ENCODE data around the gene CYP46A1.
"Not testable (repeated sequence)": the region's sequence is repeated elsewhere in the genome, so short reads cannot be mapped to it uniquely, and the experiment has no call there.

The CYP46A1 gene

DNA sequence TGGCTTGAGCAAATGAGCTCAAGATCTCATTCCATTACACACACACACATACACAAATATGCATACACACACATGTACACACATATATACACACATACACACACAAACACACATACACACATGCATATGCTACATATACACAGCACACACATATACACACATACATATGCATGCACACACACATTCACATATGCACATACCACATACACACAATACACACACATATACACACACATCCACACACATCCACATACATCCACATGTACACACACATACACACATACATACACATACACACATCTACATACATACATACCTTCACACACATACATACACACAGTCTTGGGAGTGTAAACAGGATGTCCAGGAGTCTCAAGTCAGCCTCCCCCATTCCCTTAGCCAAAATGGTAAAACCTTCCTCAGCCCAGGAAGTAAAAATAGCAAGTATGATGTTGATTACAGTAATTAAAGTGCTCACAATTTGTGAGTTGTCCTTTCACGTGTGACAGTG, 26.4 kb upstream of the CYP46A1 start:
- DNase-seq (ENCODE audit: low read depth), result no peak

DNA sequence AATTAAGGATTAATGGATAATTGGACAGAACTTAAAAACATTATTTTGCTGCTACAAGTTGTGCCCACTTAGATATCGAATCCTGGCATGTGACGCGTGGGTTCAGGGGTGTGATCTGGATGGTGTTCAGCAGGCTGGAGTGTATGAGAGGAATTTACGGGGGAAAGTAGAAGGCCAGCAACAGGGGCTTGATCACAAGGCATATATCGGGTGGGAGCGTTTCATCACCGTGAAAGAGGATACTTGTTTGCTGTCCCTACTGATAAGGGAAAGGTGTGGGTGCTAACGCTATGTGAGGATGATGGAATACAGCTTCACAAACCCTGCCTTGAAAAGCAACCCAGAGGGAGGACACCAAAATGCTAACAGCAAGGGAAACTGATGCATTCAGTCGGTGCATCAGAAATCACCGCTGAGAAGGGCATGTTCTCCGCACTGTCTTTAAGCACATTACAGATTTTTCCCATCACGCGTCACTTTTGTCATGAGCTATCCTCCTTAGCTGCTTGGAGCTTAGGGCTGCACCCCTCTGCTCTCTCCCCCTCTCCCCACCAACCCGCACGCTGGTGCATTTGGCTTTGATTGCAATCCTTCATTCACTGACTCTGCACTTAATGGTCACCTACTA, 25.8 kb upstream of the CYP46A1 start:
- DNase-seq (ENCODE audit: low read depth), result no peak

DNA sequence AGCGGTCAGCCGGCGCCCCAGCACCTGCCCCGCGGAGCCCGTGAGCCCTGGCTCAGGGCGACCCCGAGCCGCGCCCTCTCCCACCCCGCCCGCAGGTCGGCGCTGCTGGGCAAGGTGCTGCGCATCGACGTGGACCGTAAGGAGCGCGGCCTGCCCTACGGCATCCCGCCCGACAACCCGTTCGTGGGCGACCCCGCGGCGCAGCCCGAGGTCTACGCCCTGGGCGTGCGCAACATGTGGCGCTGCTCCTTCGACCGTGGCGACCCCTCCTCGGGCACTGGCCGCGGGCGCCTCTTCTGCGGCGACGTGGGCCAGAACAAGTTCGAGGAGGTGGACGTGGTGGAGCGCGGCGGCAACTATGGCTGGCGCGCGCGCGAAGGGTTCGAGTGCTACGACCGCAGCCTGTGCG, 24.8 kb upstream of the CYP46A1 start:
- no peak for DNase-seq (ENCODE audit: low read depth)

DNA sequence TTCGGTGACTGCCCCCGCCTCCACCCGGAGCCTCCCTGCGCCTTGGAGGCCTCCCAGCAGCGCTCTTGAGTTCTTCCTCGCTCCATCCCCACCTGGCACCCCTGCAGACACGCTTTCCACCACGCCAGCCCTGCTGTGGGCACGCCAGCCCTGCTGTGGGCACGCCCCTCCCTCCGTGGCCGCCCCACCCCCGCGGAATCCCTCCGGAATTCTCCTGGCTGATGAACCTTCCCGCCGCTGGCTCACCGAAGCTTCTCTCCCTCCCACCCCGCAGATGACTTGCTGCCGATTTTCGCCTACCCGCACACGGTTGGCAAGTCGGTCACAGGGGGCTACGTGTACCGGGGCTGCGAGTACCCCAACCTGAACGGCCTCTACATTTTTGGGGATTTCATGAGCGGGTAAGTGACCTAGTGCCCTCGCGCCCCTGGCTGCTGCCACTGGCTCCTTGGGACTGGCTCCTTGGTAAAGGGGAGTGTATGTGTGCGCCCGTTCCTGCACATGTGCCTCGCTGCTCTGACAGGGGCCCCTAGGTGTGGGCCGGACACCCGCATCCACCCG, 24.0 kb upstream of the CYP46A1 start:
- peak; percentile 42 for DNase-seq (ENCODE audit: low read depth)

DNA sequence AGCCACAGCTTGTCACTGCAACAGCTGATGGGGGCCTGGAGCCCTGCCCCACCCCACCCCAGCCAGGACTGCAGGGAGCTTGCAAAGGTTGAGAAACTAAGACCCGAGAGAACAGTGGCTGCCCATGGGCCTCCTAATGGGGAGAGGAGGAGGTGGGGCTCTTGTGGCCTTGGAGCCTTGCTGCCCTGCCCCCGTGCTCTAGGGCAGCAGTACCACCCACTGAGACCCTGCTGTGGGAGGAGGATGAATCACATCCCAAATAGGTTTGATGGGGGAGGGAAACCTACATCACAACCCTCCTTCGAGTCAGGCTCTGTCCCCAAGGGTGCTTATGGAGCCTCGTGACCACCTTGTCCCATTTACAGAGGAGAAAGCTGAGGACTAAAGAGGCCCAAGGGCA, 23.3 kb upstream of the CYP46A1 start:
- DNase-seq (ENCODE audit: low read depth), result no peak

DNA sequence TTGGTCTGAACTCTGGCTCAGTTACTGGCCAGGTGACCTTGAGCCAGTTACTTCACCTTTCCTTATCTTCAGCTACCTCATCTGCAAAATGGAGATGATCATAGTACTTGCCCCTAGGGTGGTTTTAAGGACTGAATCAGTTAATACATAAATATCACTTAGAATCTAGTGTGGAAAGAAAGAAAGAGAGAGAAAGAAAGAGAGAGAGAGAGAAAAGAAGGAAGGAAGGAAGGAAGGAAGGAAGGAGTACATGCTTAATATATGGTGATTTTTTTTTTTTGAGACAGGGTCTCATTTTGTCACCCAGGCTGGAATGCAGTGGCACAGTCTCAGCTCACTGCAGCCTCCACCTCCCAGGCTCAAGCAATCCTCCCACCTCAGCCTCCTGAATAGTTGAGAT, 22.9 kb upstream of the CYP46A1 start:
- DNase-seq (ENCODE audit: low read depth), result not testable (repeated sequence)

DNA sequence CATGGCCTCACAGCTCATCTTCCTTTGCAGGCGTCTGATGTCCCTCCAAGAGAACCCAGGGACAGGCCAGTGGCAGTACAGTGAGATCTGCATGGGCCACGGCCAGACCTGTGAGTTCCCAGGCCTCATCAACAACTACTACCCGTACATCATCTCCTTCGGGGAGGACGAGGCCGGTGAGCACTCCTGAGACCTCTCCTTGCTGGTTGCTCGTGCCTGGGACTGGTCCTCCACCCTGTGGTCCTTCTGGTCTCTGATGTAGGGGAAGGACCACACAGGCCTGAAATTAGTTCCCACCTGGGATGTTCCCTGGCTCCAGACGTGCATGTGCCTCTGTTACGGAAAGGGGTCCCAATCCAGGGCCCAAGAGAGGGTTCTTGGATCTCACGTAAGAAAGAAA, 21.3 kb upstream of the CYP46A1 start:
- DNase-seq (ENCODE audit: low read depth), result no peak

DNA sequence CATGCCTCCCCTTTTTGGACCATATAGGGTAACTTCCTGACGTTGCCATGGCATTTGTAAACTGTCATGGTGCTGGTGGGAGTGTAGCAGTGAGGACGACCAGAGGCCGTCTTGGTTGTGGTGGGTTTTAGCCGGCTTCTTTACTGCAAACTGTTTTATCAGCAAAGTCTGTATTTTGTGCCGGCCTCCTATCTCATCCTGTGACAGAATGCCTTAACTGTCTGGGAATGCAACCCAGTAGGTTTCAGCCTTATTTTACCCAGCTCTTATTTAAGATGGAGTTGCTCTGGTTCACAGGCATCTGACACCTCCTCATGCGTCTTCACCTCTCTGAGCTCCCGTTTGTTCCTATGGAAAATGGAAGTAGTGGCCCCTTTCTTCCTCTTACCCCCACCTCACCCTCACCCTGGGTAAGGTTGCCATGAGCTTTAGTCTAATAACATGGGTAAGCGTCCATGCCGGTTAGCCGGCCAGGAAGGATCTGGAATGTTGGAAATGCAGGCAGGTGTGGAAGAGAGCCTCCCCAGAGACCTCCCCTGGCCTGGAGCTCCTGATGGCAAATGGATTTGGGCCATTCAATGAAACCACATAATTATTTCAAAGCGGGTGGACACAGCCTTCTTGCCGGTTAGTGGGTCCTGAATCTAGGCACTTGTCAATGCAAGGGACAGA, 20.6 kb upstream of the CYP46A1 start:
- DNase-seq (ENCODE audit: low read depth), result no peak

DNA sequence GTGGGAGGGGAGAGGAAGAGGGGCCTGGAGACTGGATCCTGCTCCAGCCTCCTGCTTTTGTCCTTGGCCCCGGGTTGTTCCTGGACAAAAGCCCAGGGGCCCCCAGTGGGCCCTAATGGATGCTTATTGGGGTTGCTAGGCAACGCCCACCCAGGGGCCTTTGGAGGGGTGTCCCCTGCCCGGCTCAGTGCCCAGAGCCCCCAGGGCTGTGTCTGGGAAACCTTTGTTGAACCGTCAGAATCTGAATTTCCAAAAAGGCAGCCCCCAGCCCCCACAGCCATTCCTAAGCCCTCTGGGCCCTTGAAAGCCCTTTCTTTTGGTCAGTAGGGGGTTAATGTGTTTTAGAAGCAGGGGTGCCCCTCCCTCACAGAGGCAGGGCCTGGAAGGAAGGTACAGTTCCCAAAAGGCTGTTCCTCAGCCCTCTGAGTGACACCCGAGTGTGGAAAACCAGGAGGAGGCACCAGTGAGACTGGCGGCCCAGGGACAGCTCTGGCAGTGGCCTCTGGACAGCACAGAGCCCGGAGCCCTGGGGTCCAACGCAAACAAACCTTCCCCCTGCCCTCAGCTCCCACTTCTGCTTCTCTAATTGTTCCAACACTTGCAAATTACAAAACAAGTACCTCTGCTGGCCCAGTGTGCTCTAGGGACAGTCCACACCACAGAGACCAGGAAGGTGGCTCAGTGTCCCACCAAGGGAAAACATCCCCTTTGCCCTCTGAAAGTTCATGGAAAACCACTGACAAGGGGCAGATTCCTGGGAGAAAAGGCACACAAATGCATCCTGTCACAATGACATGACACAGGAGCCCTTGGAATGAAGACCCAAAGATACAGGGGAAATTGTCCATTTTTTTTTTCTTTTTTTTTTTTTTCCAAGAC, 19.8 kb upstream of the CYP46A1 start:
- no peak for DNase-seq (ENCODE audit: low read depth)

DNA sequence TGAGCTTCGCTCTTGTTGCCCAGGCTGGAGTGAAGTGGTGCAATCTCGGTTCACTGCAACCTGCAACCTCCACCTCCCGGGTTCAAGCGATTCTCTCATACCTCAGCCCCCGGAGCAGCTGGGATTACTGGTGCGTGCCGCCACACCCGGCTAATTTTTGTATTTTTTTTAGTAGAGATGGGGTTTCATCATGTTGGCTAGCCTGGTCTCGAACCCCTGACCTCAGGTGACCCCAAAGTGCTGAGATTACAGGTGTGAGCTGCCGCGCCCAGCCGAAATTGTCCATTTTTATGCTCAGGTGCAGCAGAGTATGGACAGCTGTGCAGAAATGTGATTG, 19.2 kb upstream of the CYP46A1 start:
- no peak for DNase-seq (ENCODE audit: low read depth)

DNA sequence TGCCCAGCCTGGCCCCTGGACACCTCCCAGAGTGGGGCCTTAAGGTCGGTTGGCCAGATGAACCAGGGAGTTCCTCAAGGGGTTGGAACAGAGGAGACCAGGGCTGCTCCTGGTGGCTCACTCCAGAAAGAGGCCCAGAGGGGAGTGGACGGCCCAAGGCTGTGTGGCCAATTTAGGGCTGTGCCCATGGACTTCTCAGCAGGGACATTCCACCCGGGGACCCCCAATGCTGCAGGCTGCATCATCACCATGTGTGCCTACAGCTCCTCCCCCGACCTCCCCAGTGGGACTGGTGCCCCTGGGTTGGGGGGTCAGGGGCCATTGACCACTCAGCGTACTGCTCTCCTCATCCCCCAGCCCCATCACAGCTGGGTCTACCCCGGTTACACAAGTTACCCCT, 17.6 kb upstream of the CYP46A1 start:
- DNase-seq (ENCODE audit: low read depth), result no peak

DNA sequence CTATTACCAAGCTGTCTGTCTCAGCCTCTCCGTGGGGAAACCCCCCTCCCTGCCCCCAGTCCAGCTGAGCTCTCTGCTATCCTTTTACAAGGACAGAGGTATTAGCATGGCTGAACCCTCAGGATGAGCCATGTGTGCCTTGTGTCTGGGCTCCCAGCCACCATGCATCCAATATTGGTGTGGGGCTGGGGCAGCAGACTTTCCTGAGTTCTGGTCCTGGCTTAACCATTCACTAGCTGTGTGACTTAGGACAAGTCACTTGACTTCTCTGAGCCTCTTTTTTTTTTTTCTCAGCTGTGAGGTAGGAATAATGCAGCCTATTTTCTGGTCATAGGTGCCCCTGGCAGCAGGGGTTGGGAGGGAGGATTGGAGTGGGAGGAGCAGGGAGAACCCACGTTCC, 17.1 kb upstream of the CYP46A1 start:
- no peak for DNase-seq (ENCODE audit: low read depth)

DNA sequence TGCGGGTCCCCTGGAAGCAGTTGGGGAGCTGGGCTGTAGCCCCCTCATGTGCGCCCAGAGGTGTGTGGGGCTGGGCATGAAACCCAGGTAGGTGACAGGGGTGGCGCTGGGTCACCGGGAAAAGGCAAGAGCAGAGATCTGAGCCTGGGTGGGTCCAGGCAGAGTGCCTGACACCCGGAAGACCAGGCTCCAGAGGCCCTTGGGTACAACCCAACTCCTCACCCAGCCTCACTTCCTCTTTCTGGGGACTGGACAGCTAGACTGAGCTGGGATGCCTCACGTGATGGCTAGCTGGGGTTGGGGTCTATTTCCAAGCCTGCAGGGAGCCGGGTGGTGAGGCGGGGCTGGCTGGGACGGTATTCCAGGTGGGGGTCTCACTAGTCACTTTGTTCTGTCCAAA, 16.3 kb upstream of the CYP46A1 start:
- no peak for DNase-seq (ENCODE audit: low read depth)

DNA sequence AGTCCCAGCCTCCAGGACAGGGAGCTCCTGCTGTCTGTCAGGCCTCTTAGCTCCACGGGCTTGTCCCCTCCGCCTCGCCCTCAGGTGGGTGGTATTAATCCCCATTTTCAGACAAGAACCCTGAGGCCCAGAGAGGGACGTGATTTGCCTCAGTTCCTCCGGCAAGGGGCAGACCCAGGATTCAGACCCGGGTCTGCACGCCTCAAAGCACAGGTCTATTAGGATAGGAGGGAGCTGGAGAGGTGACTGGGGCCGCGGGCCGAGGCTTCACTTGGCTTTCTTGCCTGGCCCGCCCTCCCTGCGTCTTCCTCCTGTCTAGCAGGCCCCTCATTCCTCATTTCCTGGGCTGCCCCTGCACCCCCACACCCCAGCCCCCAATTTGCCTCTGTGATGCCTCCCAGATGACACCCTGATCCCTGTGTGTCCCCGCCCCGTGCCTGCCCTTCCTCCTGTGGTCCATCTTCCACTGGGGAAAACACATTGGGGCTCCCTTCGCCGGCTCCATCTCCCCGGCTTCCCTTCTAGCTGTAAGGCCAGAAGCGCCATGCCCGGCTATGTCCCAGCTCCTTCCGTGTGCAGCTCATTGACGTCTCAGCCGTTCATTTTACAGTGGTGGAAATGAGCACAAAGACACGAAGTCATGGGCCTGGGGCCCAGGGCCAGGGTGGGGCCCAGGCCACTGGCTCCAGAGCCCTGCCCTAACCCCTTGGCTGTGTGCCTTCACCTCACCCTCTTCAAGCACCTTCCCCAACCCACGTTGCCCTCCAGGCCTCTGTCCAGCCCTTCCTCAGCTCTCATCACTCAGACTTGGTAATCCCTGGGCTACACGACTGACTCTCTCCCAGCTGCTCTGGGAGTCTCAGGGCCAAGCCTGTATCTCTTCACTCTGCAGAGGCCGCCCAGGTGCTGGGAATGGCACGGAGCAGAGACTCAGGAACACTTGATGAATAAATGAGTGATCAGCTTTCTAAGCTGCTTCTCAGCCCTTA, 15.5 kb upstream of the CYP46A1 start:
- no peak for DNase-seq (ENCODE audit: low read depth)

DNA sequence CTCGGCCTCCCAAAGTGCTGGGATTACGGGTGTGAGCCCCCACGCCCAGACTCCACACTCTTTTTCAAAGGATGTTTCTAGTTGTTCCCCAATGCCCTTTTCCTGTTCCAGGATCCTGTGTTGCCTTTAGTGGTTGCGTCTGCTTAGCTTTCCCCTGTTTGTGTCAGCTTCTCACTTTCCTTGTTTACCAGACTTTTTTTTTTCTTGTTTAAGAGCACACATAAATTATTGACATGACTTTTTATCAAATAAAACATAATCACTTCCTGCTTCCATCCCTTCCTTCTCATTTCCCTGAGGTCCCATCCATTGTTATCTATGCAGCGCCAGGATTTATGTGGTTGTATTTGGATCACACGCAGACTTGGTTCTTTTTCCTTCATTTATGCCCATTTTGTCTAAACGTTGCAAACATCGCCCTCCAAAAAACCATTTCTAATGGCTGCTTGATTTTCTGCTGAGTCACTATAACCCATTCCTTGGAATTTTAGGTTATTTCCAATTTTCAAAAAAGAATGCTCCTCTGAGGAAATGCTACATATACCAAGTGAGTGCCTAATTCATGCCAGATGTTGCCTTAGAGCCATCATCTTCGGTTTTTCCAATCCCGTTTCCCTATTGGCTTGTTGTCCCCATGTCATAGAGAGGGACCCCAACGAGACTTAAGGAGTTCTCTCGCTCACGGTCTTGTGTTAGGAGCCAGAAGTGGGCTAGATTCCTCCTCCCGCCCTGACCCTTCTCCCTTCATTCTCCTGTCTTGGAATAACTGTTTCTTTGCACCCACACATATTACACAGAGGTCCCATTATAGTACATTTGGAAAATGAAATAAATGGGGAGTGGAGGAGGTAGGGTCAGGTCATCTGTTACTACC, 13.5 kb upstream of the CYP46A1 start:
- DNase-seq (ENCODE audit: low read depth), result no peak

DNA sequence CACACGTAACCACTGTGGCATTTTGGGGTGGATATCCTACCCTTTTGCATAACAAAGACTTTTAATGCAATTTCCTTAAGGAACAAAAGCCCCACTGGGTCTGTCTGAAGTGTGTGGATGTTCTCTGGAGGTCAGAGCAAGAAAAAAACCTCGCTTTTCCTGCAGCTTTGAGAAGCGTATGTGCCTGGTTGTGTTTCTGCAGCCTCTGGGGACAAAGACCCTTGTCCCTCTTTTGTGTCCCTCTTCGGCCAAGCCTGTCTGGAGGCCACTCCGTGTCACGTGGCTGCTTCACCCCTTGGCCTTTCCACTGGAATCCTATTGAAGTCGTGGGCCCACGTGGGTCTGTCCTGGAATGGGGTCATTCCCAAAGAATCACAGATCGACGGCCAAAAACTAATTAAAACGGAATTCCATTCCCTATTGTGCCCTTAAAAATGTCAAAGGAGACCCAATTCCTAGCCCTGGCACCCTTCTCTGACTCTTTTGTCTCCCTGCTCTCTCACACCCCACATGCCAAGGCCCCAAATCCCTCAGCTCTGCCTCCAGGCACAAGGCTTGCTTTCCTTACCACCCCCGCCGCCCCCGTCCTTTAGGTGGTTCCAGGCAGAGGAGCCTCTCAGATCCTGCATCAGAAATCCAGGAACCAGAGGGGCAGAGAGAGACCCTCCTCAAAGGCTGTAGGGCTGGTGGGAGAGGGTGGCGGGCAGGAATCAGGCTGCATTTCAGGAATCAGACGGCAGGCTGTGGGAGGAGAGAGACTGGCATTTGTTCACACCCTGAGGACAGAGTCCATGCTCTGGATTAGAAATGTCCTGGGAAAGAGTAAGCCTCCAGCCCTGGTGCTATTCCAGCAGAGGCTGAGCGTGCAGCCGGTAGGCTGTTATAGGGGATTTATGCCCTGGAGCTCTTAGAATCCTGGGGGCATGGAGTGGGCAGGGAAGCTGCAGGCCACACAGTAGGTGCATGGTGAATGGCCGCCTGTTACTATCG, 12.6 kb upstream of the CYP46A1 start:
- DNase-seq (ENCODE audit: low read depth), result no peak

DNA sequence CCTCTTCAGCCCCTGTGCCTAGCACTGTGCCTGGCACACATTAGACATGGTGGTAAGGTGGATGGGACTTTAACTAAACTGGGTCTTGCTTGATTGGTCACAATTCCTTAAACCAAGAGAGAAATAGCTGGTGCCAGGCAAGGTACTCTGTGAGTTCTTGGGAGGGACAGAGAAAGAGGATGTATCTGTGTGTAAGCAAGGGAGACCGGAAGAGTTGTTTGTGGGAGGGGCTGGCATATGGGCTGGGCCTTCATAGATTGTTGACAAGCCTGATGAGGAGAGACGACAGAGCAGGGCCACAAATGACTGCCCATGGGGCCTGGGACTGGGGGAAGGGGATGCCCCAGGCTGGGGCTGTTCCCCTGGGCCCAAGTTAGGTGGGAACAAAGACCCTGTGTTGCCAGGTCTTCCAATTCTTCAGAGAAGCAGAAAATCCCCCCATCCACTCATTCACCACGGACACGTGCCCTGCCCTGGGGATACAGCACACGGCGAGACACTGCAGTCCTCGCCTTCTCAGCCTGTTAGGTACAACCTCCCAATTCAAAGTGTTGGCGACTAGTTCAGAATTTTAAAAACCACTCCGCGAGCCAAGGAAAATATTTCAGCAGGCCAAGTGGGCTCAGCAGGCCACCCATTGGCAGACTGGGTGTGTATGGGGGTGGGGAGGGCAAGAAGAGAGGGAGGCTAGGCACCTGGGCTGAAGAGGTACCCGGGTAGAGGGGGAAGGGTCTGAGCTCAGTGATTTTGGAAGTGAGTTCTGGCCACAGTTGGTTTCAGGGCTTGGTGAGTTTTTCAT, 11.4 kb upstream of the CYP46A1 start:
- DNase-seq (ENCODE audit: low read depth), result no peak

DNA sequence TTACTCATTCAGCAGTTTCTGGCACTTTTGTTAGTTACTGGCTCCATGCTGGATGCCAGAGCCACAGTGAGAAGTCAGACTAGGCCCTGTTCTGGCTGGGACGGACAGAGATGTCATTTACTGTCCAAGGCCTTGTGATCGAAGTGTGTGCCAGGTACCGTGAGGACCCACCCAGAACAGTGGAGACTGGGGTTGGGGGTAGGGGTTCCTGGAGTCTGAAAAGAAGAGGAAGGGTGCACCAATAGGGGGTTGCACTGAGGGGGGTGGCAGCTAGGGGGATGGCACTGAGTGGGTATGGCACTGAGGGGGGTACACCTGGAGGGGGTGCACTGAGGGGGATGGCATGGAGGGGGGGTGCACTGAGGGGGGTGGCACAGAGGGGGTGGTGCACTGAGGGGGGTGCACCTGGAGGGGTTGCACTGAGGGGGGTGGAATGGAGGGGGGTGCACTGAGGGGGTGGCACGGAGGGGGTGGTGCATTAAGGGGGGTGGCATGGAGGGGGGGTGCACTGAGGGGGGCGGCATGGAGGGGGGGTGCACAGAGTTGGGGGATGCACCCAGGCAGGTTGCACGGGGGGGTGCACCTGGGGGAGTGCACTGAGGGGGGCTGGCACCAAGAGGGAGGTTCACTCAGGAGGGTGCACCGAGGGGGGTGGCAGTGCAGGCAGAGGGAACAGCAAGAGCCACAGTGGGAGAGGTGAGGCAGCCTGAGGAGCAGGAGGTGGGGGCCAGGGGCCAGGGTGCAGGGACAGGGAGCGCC, 10.6 kb upstream of the CYP46A1 start:
- DNase-seq (ENCODE audit: low read depth), result no peak
